OCI-LY7 (cell line): Measurements from ENCODE around the gene VPS13C. TPM values are rescaled to one million over a fixed set of nuclear protein-coding genes. Genes with fewer than 3 reads are reported as not detected.

Experiments
- BruUV-seq: library from RNA; stranded (reverse); fragments of 400-500 nt; replicated peaks from 2 replicates; lab custom pipeline; 2021; lab: Mats Ljungman, UMichigan
- CTCF ChIA-PET: fragments of 300-600 bp; sonication (Branson Sonifier 250); formaldehyde crosslinking; loops from one replicate; lab custom pipeline; 2022; ENCODE audit warnings: antibody characterized with exemption; ENCODE audit not compliant: unreplicated experiment; lab: Charles Lee
- POLR2A ChIA-PET: fragments of 300-600 bp; sonication (Branson Sonifier 250); formaldehyde crosslinking; loops from one replicate; lab custom pipeline; 2022; ENCODE audit warnings: antibody characterized with exemption; lab: Charles Lee
- DNase-seq: peaks from one replicate; pipeline ENCODE4 v3.0.0-alpha.2; 2015; ENCODE audit warnings: low spot score
- H2AFZ ChIP-seq: fragments of 200-600 bp; sonication (generic), shearing (Covaris generic); 2 replicates; pipeline ENCODE4 v1.6.1; 2014; ENCODE audit warnings: mild to moderate bottlenecking, antibody characterized with exemption, low read length, moderate library complexity
- H3K27ac ChIP-seq: fragments of 200-600 bp; sonication (generic); 2 replicates; pipeline ENCODE4 v1.5.1; 2014; ENCODE audit warnings: mixed run types, low read depth, mild to moderate bottlenecking, moderate library complexity, low read length, inconsistent platforms; ENCODE audit not compliant: poor library complexity, severe bottlenecking
- H3K36me3 ChIP-seq: fragments of 200-600 bp; sonication (generic); 2 replicates; pipeline ENCODE4 v1.6.1; 2014; ENCODE audit warnings: mild to moderate bottlenecking, antibody characterized with exemption, low read length, moderate library complexity, mixed read lengths; ENCODE audit not compliant: insufficient read depth
- H3K4me1 ChIP-seq: fragments of 200-600 bp; sonication (generic); 2 replicates; pipeline ENCODE4 v1.5.1; 2014; ENCODE audit warnings: mild to moderate bottlenecking, low read length; ENCODE audit not compliant: insufficient read depth, poor library complexity, severe bottlenecking
- H3K4me2 ChIP-seq: fragments of 200-600 bp; sonication (generic); 2 replicates; pipeline ENCODE4 v1.6.1; 2014; ENCODE audit warnings: mild to moderate bottlenecking, low read length
- H3K4me3 ChIP-seq: fragments of 200-600 bp; sonication (generic); 2 replicates; pipeline ENCODE4 v1.5.1; 2014; ENCODE audit warnings: mild to moderate bottlenecking, low read depth, low read length; ENCODE audit not compliant: poor library complexity, severe bottlenecking
- H3K79me2 ChIP-seq: fragments of 200-600 bp; sonication (generic); 2 replicates; pipeline ENCODE4 v1.6.1; 2016; ENCODE audit warnings: low read depth, mild to moderate bottlenecking, low read length, moderate library complexity, mixed read lengths; ENCODE audit not compliant: insufficient read depth
- H3K9me2 ChIP-seq: fragments of 200-600 bp; sonication (generic); 2 replicates; pipeline ENCODE4 v1.6.1; 2016; ENCODE audit warnings: mild to moderate bottlenecking, low read length, mixed read lengths; ENCODE audit not compliant: insufficient read depth
- H3K9me3 ChIP-seq: fragments of 200-600 bp; sonication (generic); 2 replicates; pipeline ENCODE4 v1.6.1; 2014; ENCODE audit warnings: mild to moderate bottlenecking, mixed run types, low read length, mixed read lengths
- H4K20me1 ChIP-seq: fragments of 200-600 bp; sonication (generic); 2 replicates; pipeline ENCODE4 v1.6.1; 2014; ENCODE audit warnings: mild to moderate bottlenecking, antibody characterized with exemption, low read length, moderate library complexity, mixed read lengths; ENCODE audit not compliant: insufficient read depth
- CTCF ChIP-seq: fragments of 200-600 bp; sonication (generic); conservative IDR thresholded peaks from 2 replicates; pipeline ENCODE4 v1.5.1; 2014; ENCODE audit warnings: mild to moderate bottlenecking, antibody characterized with exemption, low read length, moderate library complexity, mixed read lengths
- EZH2phosphoT487 ChIP-seq: fragments of 200-600 bp; sonication (generic); IDR thresholded peaks from 2 replicates; pipeline ENCODE4 v1.6.1; 2018; ENCODE audit warnings: low read depth, borderline replicate concordance, mild to moderate bottlenecking, mixed run types, antibody characterized with exemption, low read length, moderate library complexity, mixed read lengths
- intact Hi-C: fragments of 100-400 bp; cut with micrococcal nuclease; formaldehyde crosslinking; loops from one replicate; pipeline ENCODE4 v1.10.0; 2022; ENCODE audit not compliant: unreplicated experiment
- total RNA-seq, 2 experiments: library from RNA; depleted of rRNA in 1 of 2; stranded (reverse); fragments of >200 nt in 1 of 2; shearing (Covaris generic) in 1 of 2; gene quantifications; 2 replicates each; pipeline ENCODE4 v1.2.3, GENCODE V29; 2014 to 2022

VPS13C gene
- total RNA-seq, 2 experiments from 2014 or later = 44.4 to 60.6 TPM

GRCh38 chr15:61915640-61916039 is 144.6 kb downstream of the VPS13C start:
- DNase-seq = no peak
- CTCF ChIA-PET = no interaction called here
- no peaks in the 10 kb centered on the region for H4K20me1 ChIP-seq
- H3K36me3 ChIP-seq = peaks cover 68% of the 10 kb centered on the region
- TF ChIP-seq CTCF (no peak), EZH2phosphoT487 (no peak)
- no peaks in the 10 kb centered on the region for H3K9me3 ChIP-seq
- intact Hi-C loops = no loop called here
- no TSS peak for BruUV-seq
- H3K9me2 ChIP-seq = no peaks in the 10 kb centered on the region
- no peak overlapping the region for H3K27ac ChIP-seq
- H3K4me3 ChIP-seq = no peak overlapping the region
- no peaks in the 10 kb centered on the region for H3K4me1 ChIP-seq
- no peaks in the 10 kb centered on the region for H3K79me2 ChIP-seq
- no peak overlapping the region for H3K4me2 ChIP-seq
- POLR2A ChIA-PET = no interaction called here
- no peak overlapping the region for H2AFZ ChIP-seq

GRCh38 chr15:61910839-61911369 is 149.3 kb downstream of the VPS13C start:
- H3K4me3 ChIP-seq = no peak overlapping the region
- TF ChIP-seq EZH2phosphoT487 (no peak), CTCF (no peak)
- H3K4me2 ChIP-seq = no peak overlapping the region
- H3K4me1 ChIP-seq = no peaks in the 10 kb centered on the region
- no peak for DNase-seq
- intact Hi-C loops = no loop called here
- CTCF ChIA-PET = interaction anchor here (0.8 kb wide), 1 partner anchor 342 kb away, joined by 3 read pairs; no protein-coding TSS in a partner anchor
- BruUV-seq = no TSS peak
- H3K79me2 ChIP-seq = no peaks in the 10 kb centered on the region
- H3K9me2 ChIP-seq = no peaks in the 10 kb centered on the region
- no peaks in the 10 kb centered on the region for H3K9me3 ChIP-seq
- no peak overlapping the region for H2AFZ ChIP-seq
- POLR2A ChIA-PET = no interaction called here
- no peaks in the 10 kb centered on the region for H4K20me1 ChIP-seq
- peaks cover 72% of the 10 kb centered on the region for H3K36me3 ChIP-seq
- H3K27ac ChIP-seq = no peak overlapping the region

GRCh38 chr15:61908241-61908640 is 152.0 kb downstream of the VPS13C start:
- H3K4me2 ChIP-seq = no peak overlapping the region
- no peaks in the 10 kb centered on the region for H3K79me2 ChIP-seq
- H3K9me2 ChIP-seq = no peaks in the 10 kb centered on the region
- peaks cover 59% of the 10 kb centered on the region for H3K36me3 ChIP-seq
- no peaks in the 10 kb centered on the region for H4K20me1 ChIP-seq
- H3K27ac ChIP-seq = no peak overlapping the region
- intact Hi-C loops = no loop called here
- no peaks in the 10 kb centered on the region for H3K4me1 ChIP-seq
- no peak for DNase-seq
- H3K4me3 ChIP-seq = no peak overlapping the region
- BruUV-seq = no TSS peak
- TF ChIP-seq EZH2phosphoT487 (no peak), CTCF (no peak)
- H2AFZ ChIP-seq = no peak overlapping the region
- ChIA-PET CTCF (no interaction called here), POLR2A (no interaction called here)
- no peaks in the 10 kb centered on the region for H3K9me3 ChIP-seq
